T-helper 2 cell (primary cell): ENCODE data around the gene AGR2.
"Not testable (repeated sequence)": the region's sequence is repeated elsewhere in the genome, so short reads cannot be mapped to it uniquely, and the experiment has no call there.

Experiments
- DNase-seq, 5 experiments: peaks; one replicate each; pipeline versions ENCODE4 v3.0.0 to v3.0.0-alpha.2; 2012 to 2022
- total RNA-seq, 2 donors: gene quantifications; one replicate each; lab custom pipeline; 2026; lab: John Stamatoyannopoulos, UW

AGR2 gene
- 0 reads per million in 2 donors for total RNA-seq

DNA sequence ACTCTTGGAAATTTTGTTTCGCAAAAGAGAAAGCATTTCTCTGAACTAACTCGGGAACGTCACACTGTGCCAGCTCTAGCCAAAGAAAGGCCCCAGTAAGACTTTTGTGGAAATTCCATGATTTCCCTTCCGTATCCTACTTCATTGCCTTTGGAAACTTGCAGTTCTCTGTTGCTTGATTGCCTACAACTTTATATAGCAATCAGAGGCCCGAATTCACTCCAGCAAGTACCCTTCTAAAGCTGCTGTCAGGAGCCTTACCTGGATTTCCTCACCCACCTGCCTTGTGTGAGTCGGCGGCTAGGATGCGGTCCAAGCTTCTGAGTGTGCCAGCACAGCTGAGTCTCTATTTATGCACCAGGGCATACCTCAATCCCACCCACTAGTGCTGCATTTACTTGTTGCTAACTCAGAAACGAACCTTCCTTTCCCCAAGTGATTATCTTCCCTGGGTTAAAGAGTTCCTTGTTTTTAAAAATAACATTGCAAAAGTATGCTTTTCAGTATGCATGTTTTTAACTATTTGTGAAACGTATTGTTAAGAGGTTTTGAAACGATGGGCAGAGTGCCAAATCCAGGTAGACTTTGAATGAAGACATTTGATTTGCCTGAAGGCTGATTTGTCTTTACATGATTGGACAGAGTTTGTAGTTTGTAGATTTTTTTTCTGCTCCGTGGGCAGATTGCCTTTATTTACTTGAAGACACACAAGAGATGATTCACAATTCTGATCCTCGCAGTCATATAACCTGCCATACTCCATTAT lies at the start of gene AGR2:
Gene AGR2 (minus strand): TSS at position 326 of the 766 bp plus-strand sequence. CDS start 3,203 bp downstream, outside the sequence.
- DNase-seq, result no peak

DNA sequence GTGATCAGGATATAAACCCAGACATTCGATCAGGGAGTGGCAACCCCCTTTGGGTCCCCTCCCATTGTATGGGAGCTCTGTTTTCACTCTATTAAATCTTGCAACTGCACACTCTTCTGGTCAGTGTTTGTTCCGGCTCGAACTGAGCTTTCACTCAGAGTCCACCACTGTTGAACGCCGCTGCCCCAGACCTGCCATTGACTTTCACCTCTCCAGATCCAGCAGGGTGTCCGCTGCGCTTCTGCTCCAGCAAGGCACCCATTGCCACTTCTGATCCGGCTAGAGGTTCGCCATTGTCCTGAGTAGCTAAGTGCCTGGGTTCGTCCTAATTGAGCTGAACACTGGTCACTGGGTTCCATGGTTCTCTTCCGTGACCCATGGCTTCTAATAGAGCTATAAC lies 48.4 kb upstream of the AGR2 start:
- DNase-seq, result not testable (repeated sequence)

DNA sequence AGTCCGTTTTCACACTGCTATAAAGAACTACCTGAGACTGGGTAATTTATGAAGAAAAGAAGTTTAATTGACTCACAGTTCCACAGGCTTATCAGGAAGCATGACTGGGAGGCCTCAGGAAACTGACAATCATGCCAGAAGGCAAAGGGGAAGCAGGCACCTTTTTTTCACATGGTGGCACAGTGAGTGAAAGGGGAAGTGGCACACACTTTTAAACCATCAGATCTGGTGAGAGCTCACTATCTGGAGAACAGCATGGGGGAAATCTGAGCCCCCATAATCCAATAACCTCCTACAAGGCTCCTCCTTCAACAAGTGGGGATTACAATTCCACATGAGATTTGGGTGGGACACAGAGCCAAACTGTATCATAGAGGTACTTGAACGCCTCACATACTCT lies 47.0 kb upstream of the AGR2 start:
- DNase-seq, result no peak

DNA sequence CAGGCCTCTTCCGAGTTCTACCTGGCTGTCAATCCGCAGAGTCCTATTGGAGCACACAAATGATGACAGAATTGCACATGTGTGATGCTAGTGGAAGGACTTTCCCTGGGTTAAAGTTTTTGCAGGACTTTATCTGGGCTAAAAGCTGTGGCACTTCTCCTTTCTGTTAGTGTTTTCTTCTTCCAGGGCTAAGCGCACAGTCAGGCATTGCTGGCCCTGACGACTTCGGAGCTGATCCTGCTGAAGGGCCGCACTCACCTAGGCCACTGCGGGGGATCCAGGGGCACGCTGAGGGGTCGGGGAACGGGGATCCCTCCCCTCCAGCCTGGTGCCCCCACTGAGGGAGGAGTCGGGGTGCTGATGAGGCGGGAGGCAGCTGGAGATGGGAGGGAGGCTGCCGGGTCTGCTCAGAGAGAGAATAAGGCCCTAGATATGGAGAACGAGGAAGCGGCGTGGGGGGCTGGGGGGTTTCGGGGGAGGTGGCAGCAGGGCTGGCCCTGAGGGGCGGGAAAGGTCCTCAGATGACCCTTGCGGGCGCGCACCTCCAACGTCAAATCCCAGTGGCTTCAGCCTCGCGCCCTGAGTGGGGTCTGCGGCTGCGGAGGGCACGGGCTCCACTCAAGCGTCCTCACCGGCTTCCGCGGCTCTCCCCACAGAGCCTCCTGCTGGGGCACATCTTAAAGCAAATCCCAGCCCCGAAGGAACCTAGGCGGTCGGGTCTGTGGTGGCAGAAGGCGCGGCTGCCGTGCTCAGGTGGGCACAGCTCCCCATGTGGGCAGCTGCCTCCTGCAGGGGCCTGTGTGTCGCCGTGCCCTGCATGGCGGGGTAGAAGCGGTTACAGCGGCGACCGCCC lies 46.0 kb upstream of the AGR2 start:
- no peak for DNase-seq

DNA sequence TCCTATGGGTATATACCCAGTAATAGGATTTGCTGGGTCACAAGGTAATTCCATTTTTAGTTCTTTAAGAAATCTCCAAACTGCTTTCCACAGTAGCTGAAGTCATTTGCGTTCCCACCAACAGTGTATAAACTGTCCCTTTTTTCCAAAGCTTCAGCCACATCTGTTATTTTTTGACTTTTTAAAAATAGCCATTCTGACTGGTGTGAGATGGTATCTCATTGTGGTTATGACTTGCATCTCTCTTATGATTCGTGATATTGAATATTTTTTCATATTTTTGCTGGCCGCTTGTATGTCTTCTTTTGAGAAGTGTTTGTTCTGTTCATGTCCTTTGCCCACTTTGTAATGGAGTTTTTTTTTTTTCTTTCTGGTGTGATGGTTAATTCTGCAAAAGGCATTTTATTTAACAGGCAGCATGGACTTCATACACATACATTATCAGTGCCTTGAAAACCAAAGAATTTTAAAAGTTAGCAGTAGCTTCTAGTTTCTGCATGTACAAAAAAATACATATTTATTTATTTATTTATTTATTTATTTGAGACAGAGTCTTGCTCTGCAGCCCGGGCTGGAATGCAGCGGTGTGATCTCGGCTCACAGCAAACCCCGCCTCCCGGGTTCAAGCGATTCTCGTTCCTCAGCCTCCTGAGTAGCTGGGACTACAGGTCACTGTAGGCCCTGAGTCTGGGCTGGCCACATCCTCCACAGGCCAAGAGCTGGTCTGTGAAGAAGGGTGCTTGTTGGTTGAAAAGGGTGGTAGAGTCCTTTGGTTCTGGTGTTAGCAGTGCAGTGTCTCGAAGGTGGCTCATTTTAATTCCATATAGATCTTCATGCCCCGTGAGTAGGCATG lies 44.7 kb upstream of the AGR2 start:
- no peak for DNase-seq

DNA sequence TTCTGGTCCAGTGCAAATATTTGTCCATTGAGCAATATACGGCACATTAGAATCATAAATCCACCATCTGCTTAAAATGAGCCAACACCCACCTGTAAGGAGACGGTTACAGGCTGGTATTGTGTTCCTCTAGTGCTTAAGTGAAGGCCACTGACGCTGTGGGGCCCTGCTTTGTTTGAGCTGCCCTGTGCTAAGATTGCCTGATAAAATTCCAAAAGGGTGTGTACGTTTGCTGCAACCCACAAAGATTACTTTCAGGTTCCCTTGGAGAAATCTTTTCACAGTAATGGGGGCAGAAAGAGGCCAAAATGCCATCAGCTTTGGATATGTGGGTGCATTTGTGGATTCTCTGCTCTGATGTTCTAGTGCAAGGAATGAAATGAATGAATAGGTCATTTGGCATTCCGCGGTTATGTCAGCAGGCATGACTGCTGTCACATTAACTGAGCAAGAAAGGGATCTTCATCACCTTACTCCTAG lies 42.6 kb upstream of the AGR2 start:
- no peak for DNase-seq

DNA sequence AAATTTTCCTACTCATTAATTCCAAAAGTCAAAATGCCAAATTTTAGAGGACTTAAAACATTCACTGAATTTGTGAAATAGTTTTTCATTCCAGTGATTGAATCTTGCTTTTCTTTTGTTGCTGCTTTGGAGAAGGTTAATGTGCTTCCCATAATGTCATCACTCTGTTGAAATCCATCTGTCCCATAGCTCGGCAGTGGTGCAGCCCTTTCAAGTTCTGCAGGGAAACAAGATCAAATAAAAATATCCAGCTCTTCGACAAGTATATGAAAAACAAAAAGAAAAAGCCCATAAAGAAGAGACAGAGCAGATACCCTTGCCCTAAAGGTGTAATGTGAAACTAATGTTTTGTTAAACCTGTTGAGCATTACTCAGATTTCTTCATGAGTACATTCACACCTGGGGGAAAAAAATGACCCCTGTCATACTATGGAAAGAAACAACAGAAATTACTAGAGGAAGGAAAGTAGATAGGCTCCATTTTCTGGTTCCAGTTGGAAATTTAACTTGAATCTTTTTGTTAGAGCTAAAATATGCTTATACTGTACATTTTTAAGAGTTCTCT lies 41.9 kb upstream of the AGR2 start:
- DNase-seq, result no peak

DNA sequence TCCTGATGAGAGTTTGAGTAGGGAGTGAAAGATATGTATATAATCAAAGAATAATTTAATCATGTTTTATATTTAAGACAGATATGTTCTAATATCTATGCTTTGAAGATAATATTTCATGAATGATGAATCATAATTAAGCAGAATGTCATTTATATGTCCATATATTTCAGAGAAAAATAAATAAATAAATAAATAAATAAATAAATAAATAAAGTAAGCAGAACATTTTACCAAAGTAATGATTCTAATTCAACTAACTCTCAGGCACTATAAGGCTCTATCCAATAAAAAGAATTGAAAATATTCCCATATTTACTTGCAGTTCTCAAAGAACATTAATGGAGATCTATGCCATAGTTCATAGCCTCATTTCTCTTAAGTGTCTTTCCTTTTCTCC lies 40.9 kb upstream of the AGR2 start:
- no peak for DNase-seq

DNA sequence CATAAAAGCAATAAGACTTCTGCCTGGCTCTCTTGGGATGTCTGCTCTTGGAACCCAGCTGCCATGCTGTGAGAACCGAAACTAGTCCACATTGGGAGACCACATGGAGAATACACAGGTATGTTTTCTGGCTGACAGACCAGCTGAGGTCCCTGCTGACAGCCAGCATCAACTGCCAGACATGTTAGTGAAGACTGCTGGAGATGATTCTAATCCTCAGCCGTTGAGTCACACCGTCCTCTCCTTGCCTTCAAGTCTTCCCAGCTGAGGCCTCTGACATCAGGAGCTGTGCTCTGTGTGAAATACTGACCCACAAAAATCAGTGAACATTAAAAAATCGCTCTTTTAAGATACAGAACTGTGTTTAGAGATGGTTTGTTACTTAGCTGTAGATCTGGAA lies 36.9 kb upstream of the AGR2 start:
- no peak for DNase-seq

DNA sequence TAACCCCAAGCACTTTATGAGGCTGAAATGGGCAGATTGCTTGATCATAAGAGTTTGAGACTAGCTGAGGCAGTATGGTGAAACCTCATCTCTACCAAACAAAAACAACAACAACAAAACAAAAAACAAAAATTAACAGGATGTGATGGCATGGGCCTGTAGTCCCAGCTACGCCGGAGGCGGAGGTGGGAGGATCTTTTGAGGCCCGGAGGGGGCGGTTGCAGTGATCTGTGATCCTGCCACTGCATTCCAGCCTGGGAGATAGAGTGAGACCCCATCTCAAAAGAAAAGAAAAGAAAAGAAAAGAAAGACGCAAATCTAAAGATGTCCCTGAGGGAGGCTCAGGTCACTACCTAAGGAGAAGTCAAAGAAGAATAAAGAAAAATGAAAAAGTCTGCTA lies 35.3 kb upstream of the AGR2 start:
- DNase-seq, result no peak

DNA sequence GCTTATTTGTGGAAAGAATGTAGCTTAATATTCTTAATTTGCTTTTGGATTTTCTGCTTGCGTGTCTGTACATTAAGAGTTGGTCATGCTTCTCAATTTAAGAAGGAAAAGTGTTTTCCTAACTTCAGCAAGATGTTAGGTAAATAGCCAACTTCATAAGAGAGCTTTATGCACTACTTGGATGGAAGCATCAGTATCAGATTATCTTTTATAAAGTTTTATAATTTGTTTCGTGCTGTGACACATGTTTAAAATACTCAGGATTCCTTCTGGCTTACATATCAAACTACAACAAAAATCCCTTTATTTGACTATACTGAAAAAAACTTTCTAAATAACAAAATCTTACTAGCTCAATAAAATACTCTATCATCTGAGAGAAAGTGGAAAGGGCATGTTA lies 34.8 kb upstream of the AGR2 start:
- no peak for DNase-seq

DNA sequence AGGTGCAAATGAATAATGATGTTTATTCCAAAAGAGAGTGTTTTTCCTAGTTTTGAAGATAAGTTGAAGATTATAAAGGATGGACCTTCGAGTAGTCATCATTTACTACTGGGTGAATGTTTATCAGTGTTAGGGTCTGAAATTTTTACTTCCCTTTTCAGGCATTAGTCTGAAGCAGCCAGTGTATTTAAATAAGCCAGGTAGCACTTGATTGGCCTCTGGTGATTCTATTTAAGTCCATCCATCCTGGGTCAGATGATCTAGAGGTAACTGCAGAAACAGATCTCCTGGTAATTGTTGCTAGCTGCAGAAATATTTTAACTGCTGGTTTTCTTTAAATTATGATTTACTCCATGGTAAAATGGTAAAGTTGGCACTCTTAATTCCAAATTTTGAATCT lies 34.1 kb upstream of the AGR2 start:
- DNase-seq, result no peak

DNA sequence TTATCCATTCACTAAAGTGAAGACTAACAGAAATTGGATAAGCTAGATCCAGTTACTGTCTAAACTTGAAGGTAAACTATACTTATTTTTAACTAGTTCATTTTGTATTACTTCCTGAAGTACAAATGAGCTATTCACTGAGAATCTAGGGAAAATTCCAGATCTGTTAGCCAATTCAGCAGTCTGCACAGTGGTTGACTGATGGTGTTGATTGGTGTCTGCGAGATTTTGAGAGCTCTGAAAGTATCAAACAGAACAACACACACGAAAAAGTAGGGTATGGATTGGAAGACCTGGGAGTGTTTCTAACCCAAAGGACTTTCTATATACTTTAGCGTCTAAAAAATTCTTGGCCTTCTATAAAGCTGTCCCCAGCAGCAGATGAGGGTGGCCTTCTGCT lies 33.6 kb upstream of the AGR2 start:
- DNase-seq, result no peak

DNA sequence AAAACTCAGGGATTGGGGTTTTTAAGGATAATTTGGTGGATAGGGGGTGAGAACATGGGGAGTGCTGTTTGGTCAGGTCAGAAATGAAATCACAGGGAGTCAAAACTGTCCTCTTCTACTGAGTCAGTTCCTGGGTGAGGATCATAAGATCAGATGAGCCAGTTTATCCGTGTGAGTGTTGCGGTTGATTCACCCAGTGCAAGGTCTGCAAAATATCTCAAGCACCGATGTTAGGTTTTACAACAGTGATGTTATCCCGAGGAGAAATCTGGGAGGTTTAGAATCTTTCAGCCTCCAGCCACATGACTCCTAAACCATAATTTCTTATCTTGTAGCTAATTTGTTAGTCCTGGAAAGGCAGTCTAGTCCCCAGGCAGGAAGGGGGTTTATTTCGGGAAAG lies 31.7 kb upstream of the AGR2 start:
- no peak for DNase-seq

DNA sequence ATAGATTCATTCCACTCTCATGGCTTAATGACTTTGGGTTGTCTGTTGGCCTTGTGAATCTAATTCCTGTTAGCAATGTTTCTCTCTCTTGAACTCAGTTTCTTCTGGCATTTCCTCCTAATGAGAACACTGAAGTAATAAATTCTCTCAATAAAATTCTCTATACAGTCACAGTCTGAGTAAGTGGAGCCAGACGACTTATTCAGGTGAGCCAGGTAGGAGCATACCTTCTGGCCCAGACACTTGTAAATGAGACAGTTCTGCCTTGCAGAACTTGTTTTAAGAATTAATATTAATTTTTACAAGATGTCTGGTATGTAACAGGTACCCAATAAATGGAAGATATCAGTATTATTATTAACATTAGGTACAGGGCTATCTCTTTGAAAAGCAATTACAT lies 28.6 kb upstream of the AGR2 start:
- no peak for DNase-seq

DNA sequence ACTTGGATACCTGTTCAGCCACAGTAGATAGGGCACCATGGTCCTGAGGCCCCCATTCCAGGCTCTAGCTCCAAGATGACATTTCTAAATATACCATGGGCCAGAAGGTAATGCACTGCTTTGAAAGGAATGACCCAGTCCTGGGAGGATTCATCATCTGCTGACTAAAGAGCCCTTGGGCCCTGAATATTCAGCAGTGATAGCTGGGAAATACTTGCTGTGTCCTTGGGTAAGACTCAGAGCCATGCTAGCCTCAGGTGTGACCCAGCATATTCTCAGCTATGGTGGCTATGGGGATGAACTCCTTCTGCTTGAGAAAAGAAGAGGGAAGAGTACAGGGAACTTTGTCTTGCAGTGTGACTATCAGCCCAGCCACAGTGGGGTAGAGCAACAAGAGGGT lies 21.3 kb upstream of the AGR2 start:
- no peak for DNase-seq

DNA sequence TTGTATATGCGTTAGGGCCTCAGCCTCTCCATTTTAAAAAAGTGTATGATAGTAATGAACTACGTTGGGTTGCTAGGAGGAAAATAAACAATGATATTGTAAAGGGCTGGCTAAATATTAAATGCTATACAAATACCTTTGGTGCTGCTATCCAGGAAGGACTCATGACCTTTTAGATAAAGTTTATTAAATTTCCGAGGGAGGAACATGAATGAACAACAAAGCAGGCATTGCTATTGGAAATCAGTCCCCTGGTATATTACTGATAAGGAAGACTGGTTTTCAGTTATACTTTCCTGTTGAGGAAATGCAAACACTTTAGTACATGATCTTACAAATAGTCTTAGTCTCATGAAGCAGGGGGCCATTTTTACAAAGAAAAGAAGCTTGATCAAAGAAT lies 17.2 kb upstream of the AGR2 start:
- no peak for DNase-seq

DNA sequence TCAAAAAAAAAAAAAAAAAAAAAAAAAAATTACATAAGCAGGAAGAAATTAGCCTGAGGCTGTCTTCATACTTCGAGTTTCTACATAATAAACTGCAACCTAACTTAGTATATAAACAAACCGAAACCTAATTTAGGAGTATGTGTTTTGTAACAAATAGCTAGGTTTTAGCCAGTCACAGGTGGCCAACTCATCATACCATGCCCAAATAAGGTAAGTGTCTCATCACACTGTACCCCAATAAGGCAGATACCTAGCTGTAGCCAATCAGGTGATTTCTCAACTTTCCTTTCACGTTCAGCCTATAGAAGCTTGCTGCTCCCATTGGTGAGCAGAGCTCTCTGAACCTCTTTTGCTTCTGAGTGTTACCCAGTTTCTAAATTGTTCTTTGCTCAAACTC lies 13.9 kb upstream of the AGR2 start:
- DNase-seq, result no peak

DNA sequence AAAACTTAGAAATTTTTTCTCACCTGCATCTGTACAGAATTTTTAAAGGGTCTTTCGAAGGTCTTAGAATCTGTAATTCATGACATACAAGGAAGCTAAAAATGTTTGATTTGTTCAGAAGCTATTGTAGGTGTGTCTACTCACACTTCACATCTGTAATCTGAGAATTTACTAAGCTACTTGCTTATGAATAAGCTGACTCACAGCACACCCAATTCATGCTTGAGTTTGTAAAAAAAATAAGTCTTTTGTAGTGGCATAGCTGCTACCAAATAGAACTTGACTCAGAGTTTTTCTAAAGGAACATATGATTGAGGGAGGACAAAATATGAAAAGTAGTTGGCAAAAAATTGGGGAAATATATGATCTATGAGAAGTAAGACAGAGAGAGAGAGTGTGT lies 12.7 kb upstream of the AGR2 start:
- DNase-seq, result no peak

DNA sequence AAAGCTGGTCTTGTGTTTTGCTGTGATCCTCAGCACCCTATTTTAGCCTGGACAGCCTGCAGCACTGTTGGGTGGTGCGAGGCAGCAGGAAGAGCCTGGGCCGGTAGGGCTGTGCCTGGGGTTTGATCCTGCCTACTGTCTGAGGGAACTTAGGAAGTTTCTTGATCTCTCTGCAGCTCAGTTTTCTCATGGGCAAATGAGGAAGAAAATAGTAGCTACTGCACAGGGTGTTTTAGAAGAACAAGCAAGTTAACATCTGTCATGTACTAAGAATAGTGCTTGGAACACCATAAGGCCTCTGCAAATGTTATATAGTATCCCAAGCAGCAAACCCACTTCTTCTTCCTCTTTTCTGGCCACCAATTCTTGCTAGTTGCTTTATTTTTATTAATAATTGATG lies 12.0 kb upstream of the AGR2 start:
- DNase-seq, result no peak

DNA sequence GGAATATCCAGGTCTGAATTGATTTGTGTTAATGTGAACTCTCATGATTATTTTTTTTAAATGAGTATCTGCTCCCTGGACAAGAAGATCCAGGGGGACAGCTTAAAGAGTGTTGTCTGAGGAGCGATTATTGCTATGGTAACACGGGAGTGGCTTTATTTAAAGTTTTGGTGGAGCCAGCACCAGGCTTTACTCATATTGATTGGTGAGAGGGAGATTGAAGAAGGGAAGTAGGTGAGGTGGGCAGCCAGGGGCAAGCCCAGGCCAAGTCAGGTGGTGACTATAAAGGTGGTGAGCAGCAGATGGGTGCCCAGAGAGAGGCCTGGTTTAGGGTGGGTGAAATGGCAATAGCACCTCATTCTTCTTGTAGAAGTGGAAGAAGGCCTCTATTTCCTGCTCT lies 10.2 kb upstream of the AGR2 start:
- no peak for DNase-seq

DNA sequence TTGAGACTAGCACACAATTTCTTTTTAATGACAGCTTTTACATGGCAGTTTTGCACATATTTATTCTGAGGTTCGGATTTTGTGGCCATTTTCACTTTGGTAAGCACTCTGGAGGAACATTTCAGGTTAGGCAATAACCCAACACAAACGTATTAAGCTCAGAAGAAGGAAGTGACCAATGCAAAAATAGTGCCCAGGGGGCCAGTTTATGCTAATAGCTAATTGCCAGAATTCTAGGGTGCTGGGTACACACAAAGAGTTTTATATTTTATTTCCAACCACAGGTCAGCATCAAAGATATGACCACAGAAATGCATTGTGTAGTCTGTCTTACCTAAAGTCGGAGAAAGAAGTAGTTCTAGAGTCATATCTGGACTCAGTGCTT lies 8.4 kb upstream of the AGR2 start:
- DNase-seq, result no peak
